ENCODE results near the gene RPL22.

RPL22 gene

DNA sequence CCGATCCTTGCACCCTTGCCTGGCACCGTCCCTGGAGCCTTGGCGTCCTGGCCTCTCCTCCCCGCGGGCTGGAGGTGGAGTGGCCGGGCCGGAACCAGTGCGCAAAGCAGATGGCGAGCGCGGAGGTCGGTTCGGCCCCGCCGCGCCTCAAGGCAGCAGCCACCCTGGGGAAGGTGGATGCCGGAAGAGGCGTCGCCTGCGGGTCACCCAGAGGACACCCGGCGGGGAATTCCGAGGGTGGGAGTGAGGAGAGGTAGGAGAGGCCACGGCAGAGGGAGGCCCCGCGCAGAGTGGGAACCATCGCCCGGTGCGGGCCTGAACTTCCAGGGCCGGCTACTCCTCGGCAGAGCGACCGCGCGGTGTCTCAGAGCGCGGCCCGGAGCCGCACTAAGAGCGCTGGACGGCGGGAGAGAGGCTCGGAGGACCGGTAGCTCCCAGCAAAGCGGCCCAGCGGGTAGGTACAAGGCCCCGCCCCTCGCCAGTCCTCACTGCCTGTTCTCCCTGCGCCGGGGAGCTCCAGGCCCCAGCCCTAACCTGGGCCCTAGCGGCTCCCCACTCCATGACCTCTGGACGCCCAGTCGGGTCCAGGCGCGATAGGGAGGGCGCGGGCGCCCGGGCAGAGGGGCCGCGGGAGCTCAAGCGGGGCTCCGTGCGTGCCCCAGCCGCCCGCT is 6.6 kb upstream of the RPL22 start, which contains the start of gene RNF207:
Gene RNF207, plus strand, starts transcription at position 271 of the 671 bp plus-strand sequence. CDS start 417 bp downstream, outside the sequence.
- Histone ChIP-seq H3K4me3 (ENCODE audit: low read depth in 1 of 5, low read length in 5 of 5) (peak within 1 kb of the TSS; percentile 47 to 69 (median 58)), H3K27ac (ENCODE audit: low read depth, low read length) (no peak within 1 kb of the TSS), H3K9ac (ENCODE audit: low read length in 5 of 5) (peak within 1 kb of the TSS in 3 of 5 donors; percentile 45 to 66 (median 64)), H3K36me3 (ENCODE audit: control insufficient read depth in 5 of 5, insufficient read depth in 5 of 5, low read length in 5 of 5) (no peaks in the 10 kb centered on the region), H3K9me3 (ENCODE audit: control insufficient read depth in 5 of 5, low read length in 5 of 5) (no peaks in the 10 kb centered on the region), H3K27me3 (ENCODE audit: control insufficient read depth in 5 of 5, insufficient read depth in 4 of 5, low read length in 5 of 5) (peaks cover 0 to 10% (median 5%) of the 10 kb centered on the region in 5 donors), H3K4me1 (ENCODE audit: control insufficient read depth in 5 of 5, insufficient read depth in 5 of 5, low read length in 5 of 5) (peaks cover 2 to 47% (median 37%) of the 10 kb centered on the region in 5 donors)

- no peak overlapping the region for H3K4me3 ChIP-seq (ENCODE audit: low read depth in 1 of 5, low read length in 5 of 5)
- peaks cover 15 to 53% (median 46%) of the 10 kb centered on the region in 5 donors for H3K4me1 ChIP-seq (ENCODE audit: control insufficient read depth in 5 of 5, insufficient read depth in 5 of 5, low read length in 5 of 5)
- H3K36me3 ChIP-seq (ENCODE audit: control insufficient read depth in 5 of 5, insufficient read depth in 5 of 5, low read length in 5 of 5): peaks cover 0 to 3% (median under 1%) of the 10 kb centered on the region in 5 donors
- H3K27ac ChIP-seq (ENCODE audit: low read depth, low read length): no peak overlapping the region
- no peak overlapping the region for H3K9ac ChIP-seq (ENCODE audit: low read length in 5 of 5)
- peaks cover 0 to 6% (median 3%) of the 10 kb centered on the region in 5 donors for H3K27me3 ChIP-seq (ENCODE audit: control insufficient read depth in 5 of 5, insufficient read depth in 4 of 5, low read length in 5 of 5)
- H3K9me3 ChIP-seq (ENCODE audit: control insufficient read depth in 5 of 5, low read length in 5 of 5): no peaks in the 10 kb centered on the region
Observed at GRCh38 chr1:6202256-6202655, 2.9 kb upstream of the RPL22 start.

GRCh38 chr1:6200188-6200809 is 904 bp upstream of the RPL22 start:
- peaks cover 15 to 38% (median 33%) of the 10 kb centered on the region in 5 donors for H3K4me1 ChIP-seq (ENCODE audit: control insufficient read depth in 5 of 5, insufficient read depth in 5 of 5, low read length in 5 of 5)
- peaks cover 6 to 16% (median 13%) of the 10 kb centered on the region in 5 donors for H3K36me3 ChIP-seq (ENCODE audit: control insufficient read depth in 5 of 5, insufficient read depth in 5 of 5, low read length in 5 of 5)
- H3K4me3 ChIP-seq (ENCODE audit: low read depth in 1 of 5, low read length in 5 of 5): peak overlapping the region; percentile 79 to 96 (median 86)
- peak overlapping the region in 4 of 5 donors; percentile 61 to 99 (median 96) for H3K9ac ChIP-seq (ENCODE audit: low read length in 5 of 5)
- no peaks in the 10 kb centered on the region for H3K9me3 ChIP-seq (ENCODE audit: control insufficient read depth in 5 of 5, low read length in 5 of 5)
- no peaks in the 10 kb centered on the region for H3K27me3 ChIP-seq (ENCODE audit: control insufficient read depth in 5 of 5, insufficient read depth in 4 of 5, low read length in 5 of 5)
- H3K27ac ChIP-seq (ENCODE audit: low read depth, low read length): peak overlapping the region; percentile 70

- Histone ChIP-seq H3K4me3 (ENCODE audit: low read depth in 1 of 5, low read length in 5 of 5) (peak overlapping the region; percentile 82 to 96 (median 91)), H3K4me1 (ENCODE audit: control insufficient read depth in 5 of 5, insufficient read depth in 5 of 5, low read length in 5 of 5) (peaks cover 15 to 30% (median 27%) of the 10 kb centered on the region in 5 donors), H3K36me3 (ENCODE audit: control insufficient read depth in 5 of 5, insufficient read depth in 5 of 5, low read length in 5 of 5) (peaks cover 6 to 25% (median 23%) of the 10 kb centered on the region in 5 donors), H3K27ac (ENCODE audit: low read depth, low read length) (peak overlapping the region; percentile 70), H3K9ac (ENCODE audit: low read length in 5 of 5) (peak overlapping the region; percentile 87 to 99 (median 95)), H3K9me3 (ENCODE audit: control insufficient read depth in 5 of 5, low read length in 5 of 5) (no peaks in the 10 kb centered on the region), H3K27me3 (ENCODE audit: control insufficient read depth in 5 of 5, insufficient read depth in 4 of 5, low read length in 5 of 5) (no peaks in the 10 kb centered on the region)
Observed at GRCh38 chr1:6198646-6199297, 623 bp downstream of the RPL22 start.

- Histone ChIP-seq H3K36me3 (ENCODE audit: control insufficient read depth in 5 of 5, insufficient read depth in 5 of 5, low read length in 5 of 5) (peaks cover 6 to 34% (median 28%) of the 10 kb centered on the region in 5 donors), H3K9me3 (ENCODE audit: control insufficient read depth in 5 of 5, low read length in 5 of 5) (no peaks in the 10 kb centered on the region), H3K4me3 (ENCODE audit: low read depth in 1 of 5, low read length in 5 of 5) (peak overlapping the region; percentile 82 to 96 (median 91)), H3K9ac (ENCODE audit: low read length in 5 of 5) (peak overlapping the region; percentile 79 to 99 (median 95)), H3K4me1 (ENCODE audit: control insufficient read depth in 5 of 5, insufficient read depth in 5 of 5, low read length in 5 of 5) (peaks cover 15 to 30% (median 27%) of the 10 kb centered on the region in 5 donors), H3K27ac (ENCODE audit: low read depth, low read length) (no peak overlapping the region), H3K27me3 (ENCODE audit: control insufficient read depth in 5 of 5, insufficient read depth in 4 of 5, low read length in 5 of 5) (no peaks in the 10 kb centered on the region)
Observed at GRCh38 chr1:6197746-6198427, 1.5 kb downstream of the RPL22 start.

DNA sequence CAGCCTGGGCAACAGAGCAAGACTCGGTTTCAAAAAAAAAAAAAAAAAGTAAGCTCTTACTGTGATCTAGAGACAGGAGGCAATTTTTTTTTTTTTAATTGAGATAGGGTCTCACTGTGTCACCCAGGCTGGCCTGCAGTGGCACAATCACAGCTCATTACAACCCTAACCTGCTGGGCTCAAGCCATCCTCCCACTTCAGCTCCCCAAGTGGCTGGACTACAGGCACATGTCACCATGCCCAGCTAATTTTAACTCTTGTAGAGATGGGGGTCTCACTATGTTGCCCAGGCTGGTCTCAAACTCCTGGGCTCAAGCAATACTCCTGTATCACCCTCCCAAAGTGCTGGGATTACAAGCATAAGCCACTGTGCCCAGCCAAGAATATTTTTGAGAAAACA is 7.4 kb downstream of the RPL22 start:
- H3K4me1 ChIP-seq (ENCODE audit: control insufficient read depth in 5 of 5, insufficient read depth in 5 of 5, low read length in 5 of 5): no peaks in the 10 kb centered on the region
- no peak overlapping the region for H3K27ac ChIP-seq (ENCODE audit: low read depth, low read length)
- H3K36me3 ChIP-seq (ENCODE audit: control insufficient read depth in 5 of 5, insufficient read depth in 5 of 5, low read length in 5 of 5): peaks cover 6 to 84% (median 66%) of the 10 kb centered on the region in 5 donors
- H3K9me3 ChIP-seq (ENCODE audit: control insufficient read depth in 5 of 5, low read length in 5 of 5): no peaks in the 10 kb centered on the region
- no peak overlapping the region for H3K4me3 ChIP-seq (ENCODE audit: low read depth in 1 of 5, low read length in 5 of 5)
- no peak overlapping the region for H3K9ac ChIP-seq (ENCODE audit: low read length in 5 of 5)
- no peaks in the 10 kb centered on the region for H3K27me3 ChIP-seq (ENCODE audit: control insufficient read depth in 5 of 5, insufficient read depth in 4 of 5, low read length in 5 of 5)

DNA sequence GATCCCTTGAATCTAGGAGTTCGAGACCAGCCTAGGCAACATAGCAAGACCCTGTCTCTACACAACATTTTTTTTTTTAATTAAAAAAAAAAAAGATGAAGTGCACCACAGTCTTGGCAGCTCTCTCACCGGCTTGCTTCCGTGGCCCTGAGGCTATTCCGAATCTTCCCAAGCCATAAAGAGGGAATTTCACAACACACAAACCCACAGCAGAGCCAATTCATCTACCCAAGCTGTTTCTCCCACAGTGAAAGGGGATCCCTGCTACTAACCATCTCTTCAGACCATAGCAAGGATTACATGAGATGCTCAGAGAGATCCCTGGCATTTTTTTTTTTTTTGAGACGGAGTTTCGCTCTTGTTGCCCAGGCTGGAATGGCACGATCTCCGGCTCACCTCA is 10.9 kb downstream of the RPL22 start:
- H3K9me3 ChIP-seq (ENCODE audit: control insufficient read depth in 5 of 5, low read length in 5 of 5): no peaks in the 10 kb centered on the region
- H3K4me3 ChIP-seq (ENCODE audit: low read depth in 1 of 5, low read length in 5 of 5): no peak overlapping the region
- H3K27ac ChIP-seq (ENCODE audit: low read depth, low read length): no peak overlapping the region
- H3K9ac ChIP-seq (ENCODE audit: low read length in 5 of 5): no peak overlapping the region
- peaks cover 4 to 83% (median 59%) of the 10 kb centered on the region in 5 donors for H3K36me3 ChIP-seq (ENCODE audit: control insufficient read depth in 5 of 5, insufficient read depth in 5 of 5, low read length in 5 of 5)
- H3K27me3 ChIP-seq (ENCODE audit: control insufficient read depth in 5 of 5, insufficient read depth in 4 of 5, low read length in 5 of 5): no peaks in the 10 kb centered on the region
- peaks cover 0 to 8% (median 6%) of the 10 kb centered on the region in 5 donors for H3K4me1 ChIP-seq (ENCODE audit: control insufficient read depth in 5 of 5, insufficient read depth in 5 of 5, low read length in 5 of 5)

- peaks cover 4 to 60% (median 40%) of the 10 kb centered on the region in 5 donors for H3K36me3 ChIP-seq (ENCODE audit: control insufficient read depth in 5 of 5, insufficient read depth in 5 of 5, low read length in 5 of 5)
- peaks cover 0 to 19% (median 12%) of the 10 kb centered on the region in 5 donors for H3K4me1 ChIP-seq (ENCODE audit: control insufficient read depth in 5 of 5, insufficient read depth in 5 of 5, low read length in 5 of 5)
- H3K4me3 ChIP-seq (ENCODE audit: low read depth in 1 of 5, low read length in 5 of 5): no peak overlapping the region
- H3K9ac ChIP-seq (ENCODE audit: low read length in 5 of 5): no peak overlapping the region
- H3K9me3 ChIP-seq (ENCODE audit: control insufficient read depth in 5 of 5, low read length in 5 of 5): no peaks in the 10 kb centered on the region
- H3K27ac ChIP-seq (ENCODE audit: low read depth, low read length): no peak overlapping the region
- peaks cover 4 to 9% (median 7%) of the 10 kb centered on the region in 5 donors for H3K27me3 ChIP-seq (ENCODE audit: control insufficient read depth in 5 of 5, insufficient read depth in 4 of 5, low read length in 5 of 5)
Observed at GRCh38 chr1:6185635-6186382, 13.6 kb downstream of the RPL22 start.

GRCh38 chr1:6185151-6185550 is 14.2 kb downstream of the RPL22 start:
- peaks cover 4 to 12% (median 12%) of the 10 kb centered on the region in 5 donors for H3K27me3 ChIP-seq (ENCODE audit: control insufficient read depth in 5 of 5, insufficient read depth in 4 of 5, low read length in 5 of 5)
- H3K4me3 ChIP-seq (ENCODE audit: low read depth in 1 of 5, low read length in 5 of 5): no peak overlapping the region
- no peak overlapping the region for H3K27ac ChIP-seq (ENCODE audit: low read depth, low read length)
- H3K9ac ChIP-seq (ENCODE audit: low read length in 5 of 5): peak overlapping the region in 1 of 5 donors; percentile 11
- peaks cover 0 to 24% (median 14%) of the 10 kb centered on the region in 5 donors for H3K4me1 ChIP-seq (ENCODE audit: control insufficient read depth in 5 of 5, insufficient read depth in 5 of 5, low read length in 5 of 5)
- H3K9me3 ChIP-seq (ENCODE audit: control insufficient read depth in 5 of 5, low read length in 5 of 5): no peaks in the 10 kb centered on the region
- peaks cover 4 to 54% (median 33%) of the 10 kb centered on the region in 5 donors for H3K36me3 ChIP-seq (ENCODE audit: control insufficient read depth in 5 of 5, insufficient read depth in 5 of 5, low read length in 5 of 5)
